ENCODE results near the gene ZSWIM4.
A peak's percentile ranks its signal among the peaks of the same experiment; 100 is the strongest.
"Not testable (repeated sequence)": the region's sequence is repeated elsewhere in the genome, so short reads cannot be mapped to it uniquely, and the experiment has no call there.

The ZSWIM4 gene

DNA sequence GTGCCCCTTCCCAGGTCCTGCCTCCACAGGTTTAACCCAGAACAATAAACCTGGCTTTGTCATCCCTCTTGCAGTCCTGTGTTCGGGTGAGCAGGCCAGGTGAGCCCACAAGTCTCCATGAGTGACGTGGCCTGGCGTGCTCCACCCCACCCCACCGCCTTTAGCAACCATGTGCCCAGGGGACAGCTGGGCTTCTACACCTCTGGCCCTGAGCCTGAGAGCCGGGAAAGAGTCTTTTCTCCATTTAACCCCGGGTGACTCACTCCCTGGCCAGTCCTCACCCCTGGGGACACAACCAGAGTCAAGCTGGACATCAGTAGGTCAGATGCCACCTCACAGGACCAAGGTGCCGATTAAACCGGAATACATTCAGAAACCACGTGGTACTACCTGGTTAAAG, 16.8 kb upstream of the ZSWIM4 start:
- DNase-seq (ENCODE audit: low read depth): no peak

DNA sequence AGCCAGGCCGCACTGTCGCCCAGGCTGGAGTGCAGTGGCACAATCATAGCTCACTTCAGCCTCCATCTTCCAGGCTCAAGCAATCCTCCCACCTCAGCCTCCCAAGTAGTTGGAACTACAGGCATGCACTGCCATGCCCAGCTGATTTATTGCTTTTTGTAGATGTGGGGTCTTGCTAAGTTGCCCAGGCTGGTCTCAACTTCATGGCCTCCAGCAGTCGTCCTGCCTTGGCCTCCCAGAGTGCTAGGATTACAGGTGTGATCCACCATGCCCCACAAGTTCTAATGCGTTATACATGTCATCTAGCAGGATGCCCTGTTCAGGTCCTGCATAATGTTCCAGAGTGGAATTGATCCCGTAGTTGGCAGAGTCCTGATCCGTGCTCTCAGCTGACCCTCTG, 16.4 kb upstream of the ZSWIM4 start:
- DNase-seq (ENCODE audit: low read depth): no peak

DNA sequence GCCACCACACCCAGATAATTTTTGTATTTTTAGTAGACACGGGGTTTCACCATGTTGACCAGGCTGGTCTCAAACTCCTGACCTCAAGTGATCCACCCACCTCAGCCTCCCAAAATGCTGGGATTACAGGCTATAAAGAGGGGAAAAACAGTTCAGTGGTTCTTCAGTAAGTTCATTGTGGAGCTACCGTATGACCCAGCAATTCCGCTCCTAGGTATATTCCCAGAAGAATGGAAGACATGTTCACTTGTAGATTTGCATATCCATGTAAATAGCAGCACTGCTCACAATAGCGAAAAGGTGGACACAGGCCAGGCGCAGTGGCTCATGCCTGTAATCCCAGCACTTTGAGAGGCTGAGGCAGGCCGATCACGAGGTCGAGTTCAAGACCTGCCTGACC, 15.4 kb upstream of the ZSWIM4 start:
- DNase-seq (ENCODE audit: low read depth): not testable (repeated sequence)

DNA sequence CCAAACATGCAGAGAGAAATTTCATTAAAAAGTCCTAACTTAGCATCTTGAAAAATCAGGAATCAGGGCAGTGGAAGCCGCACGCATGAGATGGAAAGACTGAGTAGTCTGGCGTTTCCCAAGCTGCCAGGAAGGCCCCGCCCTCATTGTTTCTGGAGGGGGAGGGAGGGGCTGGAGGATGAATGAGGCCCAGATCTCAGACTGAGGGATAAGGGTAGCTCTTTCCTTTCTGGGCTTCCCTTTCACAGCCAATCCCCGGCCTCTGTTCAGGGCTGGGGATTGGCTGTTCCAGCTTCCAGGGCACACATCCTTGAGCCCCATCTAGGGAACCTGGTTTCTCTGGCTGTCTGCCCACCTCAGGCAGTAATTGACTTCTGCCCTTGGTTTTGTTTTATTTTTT, 13.7 kb upstream of the ZSWIM4 start:
- no peak for DNase-seq (ENCODE audit: low read depth)

DNA sequence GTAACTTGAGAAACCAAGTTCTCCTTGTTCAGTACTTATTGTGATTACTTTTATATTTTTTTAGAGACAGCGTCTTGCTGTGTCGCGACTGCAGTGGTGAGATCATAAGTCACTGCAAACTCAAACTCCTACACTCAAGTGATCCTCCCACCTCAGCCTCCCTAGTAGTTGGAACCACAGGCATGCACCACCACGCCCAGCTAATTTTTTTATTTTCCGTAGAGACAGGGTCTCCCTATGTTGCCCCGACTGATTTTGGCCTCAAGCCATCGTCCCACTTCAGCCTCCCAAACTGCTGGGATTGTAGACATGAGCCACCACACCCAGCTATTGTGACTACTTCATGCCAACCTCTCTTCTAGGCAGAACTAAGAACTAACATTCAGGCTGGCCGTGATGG, 12.7 kb upstream of the ZSWIM4 start:
- DNase-seq (ENCODE audit: low read depth): no peak

DNA sequence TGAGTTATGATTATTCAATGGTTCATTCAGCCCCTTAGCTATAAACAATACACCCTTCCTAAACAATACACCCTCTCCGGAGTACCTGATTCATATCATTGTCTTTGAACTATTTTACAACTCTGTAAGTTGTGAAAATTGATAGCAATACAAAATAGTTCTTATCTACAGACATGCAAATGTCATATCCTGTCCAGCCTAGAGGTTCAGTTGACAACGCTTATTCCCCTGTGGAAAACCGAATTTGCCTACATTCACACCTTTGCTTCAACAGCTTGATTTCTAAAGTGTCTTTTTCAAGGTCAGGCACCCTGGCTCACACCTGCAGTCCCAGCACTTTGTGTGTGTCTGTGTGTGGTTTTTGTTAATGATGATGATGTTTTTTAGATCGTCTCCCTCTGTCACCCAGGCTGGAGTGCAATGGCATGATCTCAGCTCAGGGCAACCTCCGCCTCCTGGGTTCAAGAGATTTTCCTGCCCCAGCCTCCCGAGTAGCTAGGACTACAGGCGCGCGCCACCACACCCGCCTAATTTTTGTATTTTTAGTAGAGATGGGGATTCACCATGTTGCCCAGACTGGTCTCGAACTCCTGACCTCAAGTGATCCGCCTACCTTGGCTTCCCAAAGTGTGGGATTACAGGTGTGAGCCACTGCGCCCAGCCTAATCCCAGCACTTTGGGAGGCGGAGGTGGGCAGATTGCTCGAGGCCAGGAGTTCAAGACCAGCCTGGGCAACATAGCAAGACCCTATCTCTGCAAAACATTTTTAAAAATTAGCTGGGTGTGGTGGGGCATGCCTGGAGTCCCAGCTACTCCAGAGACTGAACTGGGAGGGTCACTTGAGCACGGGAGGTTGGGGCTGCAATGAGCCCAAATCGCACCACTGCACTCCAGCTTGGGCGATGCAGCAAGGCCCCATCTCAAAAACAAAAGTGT, 11.4 kb upstream of the ZSWIM4 start:
- DNase-seq (ENCODE audit: low read depth): no peak

DNA sequence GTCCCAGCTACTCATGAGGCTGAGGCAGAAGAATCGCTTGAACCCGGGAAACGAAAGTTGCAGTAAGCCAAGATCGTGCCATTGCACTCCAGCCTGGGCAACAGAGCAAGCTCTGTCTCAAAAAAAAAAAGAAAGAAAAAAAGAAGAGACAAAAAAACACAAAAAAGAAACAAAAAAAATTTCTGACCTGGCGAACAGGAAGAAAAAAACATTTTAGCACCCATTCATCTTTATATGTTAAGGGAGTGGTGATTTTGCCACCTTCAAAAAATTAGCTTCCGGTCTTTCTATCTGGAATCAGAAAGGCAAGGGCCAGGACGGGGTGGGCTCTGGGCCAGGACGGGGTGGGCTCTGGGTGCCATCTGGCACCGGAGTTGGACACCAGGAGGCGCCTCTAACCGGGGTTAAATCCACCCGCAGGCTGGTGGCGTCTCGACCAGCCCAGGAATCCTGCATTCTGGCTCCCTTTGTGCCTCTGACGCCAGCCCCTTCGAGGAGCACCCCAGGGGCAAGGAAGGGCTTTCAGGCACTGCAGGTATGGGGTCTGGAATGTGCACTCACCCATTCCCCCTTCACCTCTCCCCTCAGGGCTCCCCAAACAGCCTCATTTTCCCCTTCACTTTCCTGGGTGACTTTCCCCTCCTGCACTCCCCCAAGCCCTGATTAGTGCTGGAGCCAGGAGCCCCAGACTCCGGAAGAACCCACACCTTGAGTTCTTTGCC, 10.4 kb upstream of the ZSWIM4 start:
- DNase-seq (ENCODE audit: low read depth): peak; percentile 60

DNA sequence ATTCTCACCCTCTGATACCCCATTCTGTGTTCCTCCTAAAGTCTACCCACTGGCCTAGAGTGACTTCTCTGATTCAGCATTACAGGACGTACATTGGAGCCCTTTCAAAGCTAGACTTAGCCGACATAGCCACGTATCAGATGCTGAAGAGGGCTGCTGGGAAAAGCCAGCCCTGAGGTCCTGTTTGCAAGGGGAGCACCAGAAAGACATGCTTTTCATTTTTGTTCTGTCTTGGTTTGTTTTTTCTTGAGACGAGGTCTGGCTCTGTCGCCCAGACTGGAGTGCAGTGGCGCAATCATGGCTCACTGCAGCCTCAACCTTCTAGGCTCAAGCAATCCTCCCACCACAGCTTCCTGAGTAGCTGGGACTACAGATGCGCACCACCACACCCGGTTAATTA, 6.3 kb upstream of the ZSWIM4 start:
- no peak for DNase-seq (ENCODE audit: low read depth)

DNA sequence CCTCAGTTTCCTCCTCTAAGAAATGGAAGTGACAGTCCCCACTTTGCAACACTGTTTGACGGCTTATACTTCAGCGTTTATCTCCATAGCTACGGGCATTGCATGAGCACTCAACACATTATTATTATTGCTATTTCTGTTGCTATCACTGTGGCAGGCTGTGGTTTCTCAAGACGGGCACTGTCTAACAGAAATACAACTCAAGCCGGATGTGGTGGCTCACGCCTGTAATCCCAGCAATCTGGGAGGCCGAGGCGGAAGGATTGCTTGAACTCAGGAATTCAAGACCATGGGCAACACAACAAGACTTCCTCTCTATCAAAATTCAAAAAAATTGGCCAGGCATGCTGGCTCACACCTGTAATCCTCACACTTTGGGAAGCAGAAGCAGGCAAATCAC, 4.9 kb upstream of the ZSWIM4 start:
- no peak for DNase-seq (ENCODE audit: low read depth)

DNA sequence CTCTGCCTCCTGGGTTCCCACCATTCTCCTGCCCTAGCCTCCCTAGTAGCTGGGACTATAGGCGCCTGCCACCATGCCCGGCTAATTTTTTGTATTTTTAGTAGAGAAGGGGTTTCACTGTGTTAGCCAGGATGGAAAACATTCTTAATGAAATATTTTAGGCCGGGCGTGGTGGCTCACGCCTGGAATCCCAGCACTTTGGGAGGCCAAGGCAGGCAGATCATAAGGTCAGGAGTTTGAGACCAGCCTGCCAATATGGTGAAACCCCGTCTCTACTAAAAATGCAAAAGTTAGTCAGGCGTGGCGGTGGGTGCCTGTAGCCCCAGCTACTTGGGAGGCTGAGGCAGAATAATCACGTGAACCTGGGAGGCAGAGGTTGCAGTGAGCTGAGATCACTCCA, 1.9 kb upstream of the ZSWIM4 start:
- DNase-seq (ENCODE audit: low read depth): not testable (repeated sequence)

DNA sequence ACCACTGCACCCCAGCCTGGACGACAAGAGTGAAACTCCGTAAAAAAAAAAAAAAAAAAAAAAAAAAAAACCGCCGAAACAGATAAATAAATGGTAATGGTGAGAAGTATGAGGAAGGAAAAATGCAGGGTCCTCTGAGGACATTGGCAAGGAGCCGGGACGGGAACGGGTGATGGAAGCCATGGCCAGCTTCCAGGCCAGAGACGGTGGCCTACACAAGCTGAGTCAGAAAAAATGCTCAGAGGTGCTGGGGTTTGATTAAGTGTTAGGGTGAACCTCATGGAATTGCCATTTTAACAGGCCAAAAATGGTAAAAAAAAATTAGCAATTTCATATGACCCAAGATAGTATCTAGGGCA, 866 bp upstream of the ZSWIM4 start:
- no peak for DNase-seq (ENCODE audit: low read depth)

DNA sequence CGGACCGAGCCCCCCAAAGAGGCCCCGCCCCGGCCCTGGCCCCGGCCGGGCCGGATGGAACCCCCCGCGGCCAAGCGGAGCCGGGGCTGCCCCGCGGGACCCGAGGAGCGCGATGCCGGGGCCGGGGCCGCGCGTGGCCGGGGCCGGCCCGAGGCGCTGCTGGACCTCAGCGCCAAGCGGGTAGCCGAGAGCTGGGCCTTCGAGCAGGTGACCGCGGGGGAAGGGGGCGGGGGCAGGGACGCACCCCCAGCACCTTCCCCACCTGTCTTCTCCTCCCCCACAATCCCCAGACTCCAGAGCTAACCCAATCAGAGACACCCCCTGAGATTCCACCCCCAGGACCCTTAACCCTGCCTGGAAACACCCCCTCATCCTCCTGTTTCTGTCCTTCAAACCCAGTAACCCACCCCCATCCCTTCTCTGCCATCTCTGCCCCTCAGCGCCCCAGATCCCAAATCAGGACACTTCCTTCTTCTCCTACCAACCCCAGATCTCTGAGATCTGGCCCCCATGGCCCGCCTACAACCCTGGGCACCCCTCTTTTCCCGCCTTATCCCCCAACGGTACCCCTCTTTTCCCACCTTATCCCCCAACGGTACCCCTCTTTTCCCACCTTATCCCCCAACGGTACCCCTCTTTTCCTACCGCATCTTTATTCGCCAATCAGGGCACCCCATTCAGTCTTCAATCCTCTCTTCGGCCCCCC, 505 bp downstream of the ZSWIM4 start:
- DNase-seq (ENCODE audit: low read depth): no peak

DNA sequence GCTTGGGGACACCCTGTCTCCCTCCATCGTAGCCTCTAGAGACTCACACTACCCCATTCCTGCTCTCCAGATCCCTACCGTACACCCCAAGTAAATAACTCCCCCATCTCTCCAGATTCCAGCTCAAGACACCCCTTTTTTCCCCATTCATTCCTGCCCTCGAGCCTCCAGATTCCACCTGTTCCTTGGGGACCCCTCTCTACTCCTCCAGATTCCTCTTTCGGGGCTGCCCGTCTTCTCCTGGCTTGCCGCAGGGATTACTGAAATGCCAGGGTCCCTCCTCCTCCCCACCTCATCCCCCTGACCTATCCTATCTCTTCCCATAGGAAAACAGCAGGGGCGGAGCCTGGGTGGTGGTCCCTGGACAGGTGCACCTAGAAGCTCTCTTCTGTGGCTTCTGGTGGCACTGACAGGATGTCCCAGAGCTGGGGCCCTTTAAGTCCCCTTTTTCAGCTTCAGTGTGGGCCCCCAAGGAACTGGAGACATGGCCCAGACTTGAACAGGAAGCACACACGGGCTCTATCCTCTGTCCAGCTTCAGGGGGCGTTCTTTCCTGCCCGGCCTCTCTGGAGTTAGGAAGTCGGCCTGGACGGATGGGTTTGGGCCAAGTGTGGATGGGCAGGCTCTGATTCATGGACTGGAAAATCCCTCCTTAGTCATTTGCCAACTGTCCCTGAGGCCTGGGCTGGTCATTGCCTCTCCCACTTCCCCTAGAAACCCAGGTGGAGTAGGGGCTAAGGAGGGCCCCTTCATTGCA, 1.2 kb downstream of the ZSWIM4 start:
- DNase-seq (ENCODE audit: low read depth): no peak

DNA sequence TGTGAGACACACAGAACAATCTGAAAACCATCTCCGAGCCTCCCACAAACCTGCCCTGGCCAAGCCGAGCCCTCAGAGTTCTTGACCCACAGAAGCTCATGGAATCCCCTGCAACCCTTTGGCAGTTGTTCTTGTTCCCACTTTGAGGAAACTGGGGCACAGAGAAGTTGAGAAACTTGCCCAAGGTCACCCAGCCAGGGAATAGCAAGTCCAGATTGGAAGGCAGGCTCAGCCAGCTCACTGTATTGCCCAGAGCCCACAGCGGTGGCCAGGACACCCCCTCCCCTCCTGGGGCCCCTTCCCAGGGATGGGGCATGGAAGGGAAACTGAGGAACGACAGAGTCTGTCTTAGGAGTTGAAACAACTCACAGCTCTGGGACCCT, 1.8 kb downstream of the ZSWIM4 start:
- DNase-seq (ENCODE audit: low read depth): no peak

DNA sequence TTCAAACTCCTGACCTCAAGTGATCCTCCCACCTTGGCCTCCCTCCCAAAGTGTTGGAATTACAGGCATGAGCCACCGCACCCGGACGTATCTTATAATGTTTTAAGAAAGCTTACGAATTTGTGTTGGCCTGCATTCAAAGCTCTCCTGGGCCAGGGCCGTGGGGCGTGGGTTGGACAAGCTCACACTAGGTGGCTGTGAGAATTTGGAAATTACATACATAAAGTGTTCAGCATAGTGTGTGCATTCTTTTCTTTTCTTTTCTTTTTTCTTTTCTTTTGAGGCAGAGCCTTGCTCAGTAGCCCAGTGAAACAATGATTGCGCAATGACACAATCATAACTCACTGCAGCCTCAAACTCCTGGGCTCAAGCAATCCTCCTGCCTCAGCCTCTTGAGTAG, 2.6 kb downstream of the ZSWIM4 start:
- DNase-seq (ENCODE audit: low read depth): no peak

DNA sequence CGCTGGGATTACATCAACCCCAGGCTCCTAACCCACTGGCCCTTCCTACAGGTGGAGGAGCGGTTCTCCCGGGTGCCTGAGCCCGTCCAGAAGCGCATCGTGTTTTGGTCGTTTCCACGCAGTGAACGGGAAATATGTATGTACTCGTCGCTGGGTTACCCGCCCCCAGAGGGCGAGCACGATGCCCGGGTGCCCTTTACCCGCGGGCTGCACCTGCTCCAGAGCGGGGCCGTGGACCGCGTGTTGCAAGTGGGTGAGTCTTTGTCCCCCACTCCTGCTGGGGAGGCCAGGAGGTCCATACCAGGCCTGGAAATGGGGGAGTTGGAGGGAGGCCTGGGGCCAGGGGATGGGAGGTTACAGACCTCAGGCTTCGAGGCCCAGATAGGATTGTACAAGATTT, 4.4 kb downstream of the ZSWIM4 start:
- DNase-seq (ENCODE audit: low read depth): no peak

DNA sequence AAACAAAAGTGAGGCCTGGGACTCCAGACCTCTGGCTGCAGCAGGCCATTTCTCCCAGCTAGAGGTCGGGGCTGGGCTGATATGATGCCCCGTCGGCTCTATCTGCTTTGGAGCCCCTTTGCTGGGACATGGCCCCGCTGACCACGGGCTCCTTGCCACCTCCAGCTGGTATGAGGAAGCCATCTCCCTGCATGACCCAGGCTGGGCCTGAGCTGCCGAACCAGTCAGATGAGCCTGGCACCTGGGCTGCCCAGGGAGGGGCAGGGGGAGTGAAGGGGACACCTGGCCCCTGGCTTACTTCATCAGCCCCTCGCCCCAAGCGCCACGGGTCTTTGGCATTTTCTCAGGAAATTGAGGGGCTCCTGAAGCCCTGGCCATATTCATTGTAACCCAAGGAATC, 7.8 kb downstream of the ZSWIM4 start:
- no peak for DNase-seq (ENCODE audit: low read depth)

DNA sequence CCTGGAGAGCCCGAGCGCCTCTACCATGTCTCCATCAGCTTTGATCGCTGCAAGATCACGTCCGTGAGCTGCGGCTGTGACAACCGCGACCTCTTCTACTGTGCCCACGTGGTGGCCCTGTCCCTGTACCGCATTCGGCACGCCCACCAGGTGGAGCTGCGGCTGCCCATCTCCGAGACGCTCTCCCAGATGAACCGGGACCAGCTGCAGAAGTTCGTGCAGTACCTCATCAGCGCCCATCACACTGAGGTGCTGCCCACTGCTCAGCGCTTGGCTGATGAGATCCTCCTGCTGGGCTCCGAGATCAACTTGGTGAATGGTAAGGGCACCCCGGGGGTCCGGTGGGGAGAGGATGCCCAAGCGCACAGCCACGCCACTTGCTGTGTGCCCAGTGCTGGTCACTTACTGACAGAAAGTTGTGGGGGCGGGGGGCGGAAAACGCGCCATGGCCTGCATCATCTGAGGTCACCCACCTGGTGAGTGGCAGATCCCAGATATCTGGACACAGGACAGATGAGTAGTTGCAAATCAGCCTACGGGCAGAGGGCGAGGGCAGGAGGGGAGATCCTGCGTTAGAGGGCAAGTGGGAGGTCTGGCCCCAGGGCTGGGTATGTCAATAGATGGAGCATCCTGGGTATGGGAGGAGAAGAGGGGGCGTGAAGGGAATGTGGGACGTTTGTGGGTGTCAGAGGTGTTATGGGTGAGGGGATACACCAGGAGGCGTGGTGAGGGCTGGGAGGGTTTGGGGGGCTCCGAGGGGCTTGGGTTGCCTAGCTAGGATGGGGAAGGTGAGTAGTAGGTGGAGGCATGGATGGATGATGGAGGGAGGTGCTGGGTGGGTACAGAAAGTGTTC, 9.8 kb downstream of the ZSWIM4 start:
- no peak for DNase-seq (ENCODE audit: low read depth)

DNA sequence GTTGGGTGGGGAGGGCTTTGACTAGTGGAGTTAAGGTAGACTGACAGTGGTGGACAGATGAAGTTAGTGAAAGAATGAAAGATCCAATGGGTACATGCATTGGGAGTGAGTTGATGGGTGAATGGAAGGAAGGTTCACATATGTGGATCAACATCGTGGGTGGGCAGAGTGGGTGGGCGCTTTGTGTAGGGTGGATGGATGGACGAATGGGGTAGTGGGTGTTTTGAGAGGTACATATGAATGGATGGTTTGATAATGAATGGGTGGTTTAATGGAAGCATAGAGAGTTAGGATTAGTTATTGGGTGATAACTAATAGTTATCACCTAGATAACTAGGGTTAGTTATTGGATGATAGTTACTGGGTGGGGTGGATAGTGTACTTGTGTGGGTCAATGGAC, 11.5 kb downstream of the ZSWIM4 start:
- no peak for DNase-seq (ENCODE audit: low read depth)

DNA sequence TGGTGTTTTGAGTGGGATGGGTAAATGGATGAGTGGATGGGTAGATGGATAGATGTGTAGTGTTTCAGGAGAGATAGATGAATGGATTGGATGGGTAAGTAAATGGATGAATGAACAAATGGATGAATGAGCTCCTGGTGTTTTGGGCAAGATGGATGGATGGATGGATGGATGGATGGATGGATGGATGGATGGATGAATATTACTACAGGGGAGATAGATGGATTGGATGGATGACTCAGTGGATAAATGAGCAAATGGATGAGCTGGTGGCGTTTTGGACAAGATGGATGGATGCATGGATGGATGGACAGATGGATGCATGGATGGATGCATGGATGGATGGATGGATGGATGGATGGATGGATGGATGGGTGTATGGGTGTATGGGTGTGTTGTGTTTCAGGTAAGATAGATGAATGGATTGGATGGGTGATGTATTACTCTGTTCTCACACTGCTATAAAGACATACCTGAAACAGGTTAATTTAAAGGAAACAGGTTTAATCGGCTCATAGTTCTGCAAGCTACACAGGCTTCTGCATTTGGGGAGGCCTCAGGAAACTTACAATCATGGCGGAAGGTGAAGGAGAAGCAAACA, 12.3 kb downstream of the ZSWIM4 start:
- no peak for DNase-seq (ENCODE audit: low read depth)

DNA sequence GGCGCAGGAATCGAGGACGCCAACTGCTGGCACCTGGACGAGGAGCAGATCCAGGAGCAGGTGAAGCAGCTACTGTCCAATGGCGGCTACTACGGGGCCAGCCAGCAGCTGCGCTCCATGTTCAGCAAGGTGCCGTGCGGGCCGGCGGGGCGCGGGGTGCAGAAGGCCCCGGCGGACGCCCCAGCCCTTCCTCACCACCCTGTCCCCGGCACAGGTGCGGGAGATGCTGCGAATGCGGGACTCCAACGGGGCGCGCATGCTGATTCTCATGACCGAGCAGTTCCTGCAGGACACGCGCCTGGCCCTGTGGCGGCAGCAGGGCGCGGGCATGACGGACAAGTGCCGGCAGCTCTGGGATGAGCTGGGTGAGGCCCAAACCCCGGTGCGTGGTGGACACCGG, 13.6 kb downstream of the ZSWIM4 start:
- no peak for DNase-seq (ENCODE audit: low read depth)
